HS-5 (cell line): ENCODE measurements around the gene RNASEH2C.
"Not testable (repeated sequence)": the region's sequence is repeated elsewhere in the genome, so short reads cannot be mapped to it uniquely, and the experiment has no call there.

Source experiments
- DNase-seq: peaks from one replicate; pipeline ENCODE4 v3.0.0-alpha.2; 2012; ENCODE audit warnings: low read depth

RNASEH2C gene

DNA sequence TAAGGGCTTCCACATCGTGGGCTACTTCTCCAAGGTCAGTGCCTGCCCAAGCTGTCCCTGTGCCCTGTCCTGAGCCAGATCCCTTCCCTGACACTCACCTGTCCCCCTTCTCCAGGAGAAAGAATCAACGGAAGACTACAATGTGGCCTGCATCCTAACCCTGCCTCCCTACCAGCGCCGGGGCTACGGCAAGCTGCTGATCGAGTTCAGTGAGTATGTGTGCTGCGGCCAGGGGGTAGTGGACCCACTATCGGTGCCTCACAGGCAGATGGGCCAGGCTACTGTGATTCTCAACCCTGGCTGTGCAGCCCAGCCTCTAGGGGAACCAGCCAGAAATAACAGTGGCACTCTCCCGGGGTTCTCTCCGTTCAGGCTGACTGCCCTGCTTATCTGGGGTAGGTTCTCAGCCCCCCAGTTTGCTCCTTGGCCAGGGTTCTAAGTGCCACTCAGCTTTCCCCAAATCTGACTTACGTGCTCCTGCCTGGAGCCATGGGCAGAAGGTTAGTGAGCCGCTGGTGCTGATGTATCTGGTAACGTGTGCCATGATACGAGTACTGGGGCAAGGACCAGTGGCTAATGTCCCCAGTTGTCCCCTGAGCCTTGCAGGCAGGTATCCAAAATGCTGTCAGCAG is 3.7 kb downstream of the RNASEH2C start:
- DNase-seq, result no peak

DNA sequence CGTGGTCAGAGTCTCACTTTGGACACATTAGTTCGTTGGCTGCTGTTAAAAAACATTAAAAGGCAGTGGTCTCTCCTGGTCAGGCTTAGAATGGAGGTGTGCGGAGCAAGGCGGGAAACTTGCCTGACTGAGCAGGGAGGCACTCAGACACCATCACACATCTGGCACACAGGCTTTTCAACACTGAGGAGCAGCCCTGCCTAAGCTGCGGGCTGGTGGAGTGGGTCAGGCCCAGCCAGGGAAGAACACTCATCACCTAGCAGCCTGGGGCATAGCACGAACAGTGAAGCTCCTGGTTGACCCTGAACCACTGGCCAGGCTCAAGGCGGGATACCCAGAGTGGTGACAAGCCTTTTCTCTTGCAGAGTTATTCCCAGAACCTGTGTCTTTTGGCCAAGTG is 4.3 kb downstream of the RNASEH2C start:
- DNase-seq, result no peak

DNA sequence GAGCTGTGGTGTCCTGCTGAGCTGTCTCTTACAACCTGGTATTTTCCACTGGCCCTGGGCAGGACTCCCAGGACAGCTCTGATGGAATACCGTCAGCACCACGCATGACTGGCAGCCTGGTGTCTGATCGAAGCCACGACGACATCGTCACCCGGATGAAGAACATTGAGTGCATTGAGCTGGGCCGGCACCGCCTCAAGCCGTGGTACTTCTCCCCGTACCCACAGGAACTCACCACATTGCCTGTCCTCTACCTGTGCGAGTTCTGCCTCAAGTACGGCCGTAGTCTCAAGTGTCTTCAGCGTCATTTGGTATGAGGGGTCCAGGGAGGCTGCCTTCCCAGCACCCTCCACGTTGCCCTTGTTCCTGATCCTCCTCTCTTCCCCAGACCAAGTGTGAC is 6.2 kb downstream of the RNASEH2C start:
- no peak for DNase-seq

DNA sequence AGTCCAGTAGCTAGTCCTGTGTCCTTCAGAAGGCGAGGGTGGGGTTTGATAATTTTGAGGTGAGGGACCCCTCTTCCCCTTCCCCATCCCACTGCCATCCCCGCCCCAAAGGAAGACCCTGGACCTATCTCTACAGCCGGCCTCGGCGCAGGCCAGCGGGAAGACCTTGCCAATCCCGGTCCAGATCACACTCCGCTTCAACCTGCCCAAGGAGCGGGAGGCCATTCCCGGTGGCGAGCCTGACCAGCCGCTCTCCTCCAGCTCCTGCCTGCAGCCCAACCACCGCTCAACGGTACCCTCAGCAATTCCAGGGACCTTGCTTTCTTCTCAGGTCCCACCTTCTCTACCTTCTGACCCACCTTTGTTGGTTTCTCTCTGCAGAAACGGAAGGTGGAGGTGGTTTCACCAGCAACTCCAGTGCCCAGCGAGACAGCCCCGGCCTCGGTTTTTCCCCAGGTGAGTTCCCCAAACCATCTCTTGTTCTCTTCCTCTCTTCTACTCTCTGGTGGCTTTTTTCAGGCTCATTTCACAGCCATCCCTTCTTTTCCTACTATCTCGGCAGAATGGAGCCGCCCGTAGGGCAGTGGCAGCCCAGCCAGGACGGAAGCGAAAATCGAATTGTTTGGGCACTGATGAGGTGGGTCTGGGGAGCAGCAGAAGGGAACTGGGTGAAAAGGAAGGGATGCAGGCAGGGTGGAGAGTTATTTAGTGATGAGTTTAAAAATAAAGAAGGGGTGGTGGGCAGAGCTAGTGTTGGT is 7.2 kb downstream of the RNASEH2C start:
- DNase-seq, result no peak

DNA sequence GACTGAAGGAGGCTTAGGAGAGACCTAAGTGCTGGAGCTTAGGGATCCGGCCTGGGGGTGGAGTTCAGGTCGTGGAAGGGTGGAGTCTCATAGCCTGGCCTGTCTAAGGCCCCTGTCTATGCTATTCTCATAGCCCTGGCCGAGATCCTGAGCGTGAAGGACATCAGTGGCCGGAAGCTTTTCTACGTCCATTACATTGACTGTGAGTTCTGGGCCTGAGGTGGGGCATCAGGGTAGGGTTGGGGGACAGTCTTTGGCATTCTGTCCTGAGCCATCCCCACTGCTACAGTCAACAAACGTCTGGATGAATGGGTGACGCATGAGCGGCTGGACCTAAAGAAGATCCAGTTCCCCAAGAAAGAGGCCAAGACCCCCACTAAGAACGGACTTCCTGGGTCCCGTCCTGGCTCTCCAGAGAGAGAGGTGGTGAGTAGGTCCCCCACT is 7.9 kb downstream of the RNASEH2C start:
- no peak for DNase-seq

DNA sequence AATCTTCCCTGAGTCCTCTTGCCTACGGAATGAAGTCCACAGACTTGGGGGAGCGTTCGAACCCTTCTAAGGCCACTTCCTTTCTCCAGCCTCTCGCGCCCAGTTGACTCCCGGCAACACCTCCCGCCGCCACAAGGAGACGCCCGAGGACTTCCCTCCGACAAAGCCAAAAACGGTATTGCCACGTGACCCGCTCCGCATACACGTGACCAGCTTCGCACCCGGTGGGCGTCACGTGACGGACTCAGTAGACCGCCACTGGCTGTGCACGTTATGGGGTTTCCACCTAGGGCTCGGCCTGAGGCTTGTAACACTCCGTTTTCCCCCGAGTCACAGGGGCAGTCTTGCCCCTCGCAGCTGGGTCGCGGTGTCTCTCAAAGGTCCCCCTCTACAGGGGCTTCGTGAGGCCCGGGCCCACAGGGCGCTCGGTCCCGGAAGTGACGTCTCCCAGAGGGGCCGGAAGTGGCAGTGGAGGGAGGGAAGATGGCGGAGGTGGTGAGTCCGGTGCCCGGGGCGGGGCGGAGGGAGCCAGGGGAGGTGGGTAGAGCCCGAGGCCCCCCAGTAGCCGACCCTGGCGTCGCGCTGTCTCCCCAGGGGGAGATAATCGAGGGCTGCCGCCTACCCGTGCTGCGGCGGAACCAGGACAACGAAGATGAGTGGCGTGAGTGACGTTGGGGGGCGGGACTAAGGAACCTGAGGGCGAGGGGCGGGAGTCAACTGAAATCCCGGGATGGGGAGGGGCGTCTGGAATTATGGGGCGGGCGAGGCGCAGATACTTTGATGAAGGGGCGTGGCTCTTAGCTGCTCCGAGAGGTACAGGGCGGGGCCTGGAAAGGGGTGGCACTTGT is 8.6 kb downstream of the RNASEH2C start, which contains the start of gene KAT5:
KAT5 (plus strand) TSS at position 468 of the 848 bp plus-strand sequence; CDS start at position 484, 16 bp downstream.
- peak; percentile 97 for DNase-seq

DNA sequence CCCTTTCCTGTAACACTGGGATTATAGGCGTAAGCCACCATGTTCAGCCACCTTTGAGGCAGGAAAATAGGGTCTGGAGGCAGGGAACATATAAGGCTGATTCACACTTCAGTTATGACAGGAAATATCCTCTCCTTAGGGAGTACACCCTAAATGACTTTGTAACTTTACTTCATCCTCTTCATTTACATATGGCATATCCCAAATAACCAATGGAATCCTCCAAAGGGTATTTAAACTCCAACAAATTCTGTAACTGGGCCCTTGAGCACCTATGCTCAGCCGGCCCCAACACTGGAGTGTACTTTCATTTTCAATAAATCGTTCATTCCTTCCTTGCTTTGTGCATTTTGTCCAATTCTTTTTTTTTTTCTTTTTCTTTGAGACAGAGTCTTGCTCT is 10.2 kb downstream of the RNASEH2C start:
- DNase-seq, result peak; percentile 45

DNA sequence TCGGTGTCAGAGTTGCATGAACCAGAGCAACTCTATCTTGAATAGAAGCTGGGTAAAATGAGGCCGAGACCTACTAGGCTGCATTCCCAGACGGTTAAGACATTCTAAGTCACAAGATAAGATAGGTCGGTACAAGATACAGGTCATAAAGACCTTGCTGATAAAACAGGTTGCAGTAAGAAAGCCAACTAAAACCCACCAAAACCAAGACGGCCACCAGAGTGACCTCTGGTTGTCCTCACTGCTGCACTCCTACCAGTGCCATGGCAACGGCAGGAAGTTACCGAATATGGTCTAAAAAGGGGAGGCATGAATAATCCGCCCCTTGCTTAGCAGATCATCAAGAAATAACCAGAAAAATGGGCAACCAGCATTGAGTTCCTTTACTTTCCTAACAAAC is 10.9 kb downstream of the RNASEH2C start:
- no peak for DNase-seq

DNA sequence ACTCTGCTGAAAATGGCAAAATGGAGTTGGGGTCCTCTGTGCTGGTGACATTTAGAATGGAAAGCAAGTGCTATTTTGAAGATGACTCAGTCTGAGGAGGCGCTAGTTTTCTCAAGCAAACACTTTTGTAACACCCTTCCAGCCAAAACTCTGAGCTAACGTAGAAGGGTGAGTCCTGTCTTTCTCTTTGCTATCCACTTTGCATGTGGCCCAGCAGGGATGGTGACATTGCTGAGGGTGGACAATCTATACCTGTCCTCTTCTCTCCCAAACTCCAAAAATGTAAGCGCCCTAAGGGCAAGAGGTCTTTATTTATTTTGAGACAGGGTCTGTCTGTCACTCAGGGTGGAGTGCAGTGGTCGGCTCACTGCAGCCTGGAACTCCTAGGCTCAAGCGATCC is 12.1 kb downstream of the RNASEH2C start:
- no peak for DNase-seq

DNA sequence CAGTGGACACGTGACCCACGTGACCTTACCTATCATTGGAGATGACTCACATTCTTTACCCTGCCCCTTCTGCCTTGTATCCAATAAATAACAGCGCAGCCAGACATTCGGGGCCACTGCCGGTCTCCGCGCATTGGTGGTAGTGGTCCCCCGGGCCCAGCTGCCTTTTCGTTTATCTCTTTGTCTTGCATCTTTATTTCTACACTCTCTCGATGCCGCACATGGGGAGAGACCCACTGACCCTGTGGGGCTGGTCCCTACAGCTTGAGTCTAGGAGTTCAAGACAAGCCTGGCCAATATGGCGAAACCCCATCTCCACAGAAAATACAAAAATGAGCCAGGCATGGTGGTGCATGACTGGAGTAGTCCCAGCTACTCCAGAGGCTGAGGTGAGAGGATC is 13.6 kb downstream of the RNASEH2C start:
- DNase-seq, result not testable (repeated sequence)

DNA sequence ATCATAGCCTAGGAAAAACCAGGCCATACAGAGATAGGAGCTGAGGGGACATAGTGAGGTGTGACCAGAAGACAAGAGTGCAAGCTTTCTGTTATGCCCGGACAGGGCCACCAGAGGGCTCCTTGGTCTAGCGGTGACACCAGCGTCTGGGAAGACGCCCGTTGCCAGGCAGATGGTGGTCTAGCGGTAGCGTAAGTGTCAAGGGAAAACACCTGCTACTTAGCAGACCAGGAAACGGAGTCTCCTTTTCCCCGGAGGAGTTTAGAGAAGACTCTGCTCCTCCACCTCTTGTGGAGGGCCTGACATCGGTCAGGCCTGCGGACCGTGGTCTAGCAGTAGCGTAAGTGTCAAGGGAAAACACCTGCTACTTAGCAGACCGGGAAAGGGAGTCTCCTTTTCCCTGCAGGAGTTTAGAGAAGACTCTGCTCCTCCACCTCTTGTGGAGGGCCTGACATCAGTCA is 14.3 kb downstream of the RNASEH2C start:
- not testable (repeated sequence) for DNase-seq

DNA sequence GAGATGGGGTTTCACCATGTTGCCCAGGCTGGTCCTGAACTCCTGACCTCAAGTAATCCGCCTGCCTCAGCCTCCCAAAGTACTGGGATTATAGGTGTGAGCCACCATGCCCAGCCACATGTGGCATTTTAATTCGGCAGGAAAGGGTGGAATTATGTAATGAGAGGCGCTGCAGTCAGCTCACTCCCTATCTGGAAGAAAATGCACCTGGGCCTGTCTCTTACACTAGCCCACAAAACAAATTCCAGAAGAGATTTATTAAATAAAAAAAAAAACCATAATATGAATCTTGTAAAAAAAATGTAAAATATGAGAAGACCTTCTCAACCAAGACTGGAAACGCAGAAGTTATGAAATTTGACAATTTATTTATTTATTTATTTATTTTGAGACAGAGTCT is 16.8 kb downstream of the RNASEH2C start:
- no peak for DNase-seq

DNA sequence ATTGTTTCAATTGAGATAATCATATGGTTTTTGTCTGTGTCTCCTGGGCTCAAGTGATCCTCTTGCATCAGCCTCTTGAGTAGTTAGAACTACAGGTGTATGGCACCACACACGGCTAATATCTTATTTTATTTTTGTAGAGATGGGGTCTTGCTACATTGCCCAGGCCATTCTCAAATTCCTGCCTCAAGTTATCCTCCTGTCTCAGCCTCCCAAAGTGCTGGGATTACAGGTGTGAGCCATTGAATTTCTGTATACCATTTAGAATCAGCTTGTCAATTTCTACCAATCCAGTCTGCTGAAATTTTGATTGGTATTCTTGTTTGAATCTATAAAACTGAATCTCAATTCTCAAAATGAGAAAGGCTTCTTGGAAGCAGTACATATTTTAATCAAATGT is 18.9 kb downstream of the RNASEH2C start:
- no peak for DNase-seq

DNA sequence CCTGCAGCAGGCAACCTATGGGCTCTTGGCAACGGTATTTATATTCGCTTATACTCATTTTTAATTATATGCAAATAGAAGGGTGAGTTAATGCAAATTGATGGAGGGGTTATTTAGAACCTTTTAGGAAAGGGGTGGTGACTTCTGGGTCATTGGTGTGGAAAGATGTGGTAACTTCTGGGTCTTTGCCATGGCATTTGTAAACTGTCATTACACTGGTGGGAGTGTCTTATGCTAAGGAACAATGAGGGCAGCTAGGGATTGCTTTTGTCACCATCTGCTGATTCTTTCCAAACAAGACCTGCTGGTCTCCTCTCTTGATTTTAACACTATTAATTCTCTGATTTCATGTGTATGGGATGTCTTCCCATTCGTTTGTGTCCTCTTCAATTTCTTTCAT is 20.2 kb downstream of the RNASEH2C start:
- no peak for DNase-seq

DNA sequence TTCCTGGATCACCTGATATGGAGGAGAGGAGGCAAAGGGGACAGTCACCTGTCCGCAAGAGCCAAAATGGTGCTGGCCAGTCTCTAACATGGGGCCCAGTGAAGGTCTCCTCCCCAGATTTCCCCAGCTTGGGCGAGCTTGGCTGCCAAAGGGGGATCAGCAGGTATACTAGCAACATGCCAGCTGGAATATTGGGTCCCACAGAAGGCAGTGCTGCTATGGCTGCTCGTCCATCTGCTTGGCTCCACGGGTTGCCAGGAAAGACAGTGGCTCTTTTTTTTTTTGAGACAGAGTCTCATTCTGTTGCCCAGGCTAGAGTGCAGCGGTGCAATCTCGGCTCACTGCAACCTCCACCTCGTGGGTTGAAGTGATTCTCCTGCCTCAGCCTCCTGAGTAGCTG is 21.3 kb downstream of the RNASEH2C start:
- no peak for DNase-seq

DNA sequence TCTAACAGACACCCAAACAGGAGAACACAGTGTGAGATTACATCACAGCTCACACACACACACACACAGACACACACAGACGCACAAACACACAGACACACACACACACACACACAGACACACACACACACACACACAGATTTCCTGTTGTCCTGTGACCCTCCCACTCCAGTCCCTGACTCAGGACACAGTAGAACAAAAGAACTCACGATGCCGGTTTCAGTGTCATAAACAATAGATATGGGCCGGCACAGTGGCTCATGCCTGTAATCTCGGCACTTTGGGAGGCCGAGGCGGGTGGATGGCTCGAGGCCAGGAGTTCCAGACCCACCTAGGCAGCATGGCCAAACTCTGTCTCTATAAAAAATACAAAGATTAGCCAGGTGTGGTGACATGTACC is 22.4 kb downstream of the RNASEH2C start:
- DNase-seq, result no peak

DNA sequence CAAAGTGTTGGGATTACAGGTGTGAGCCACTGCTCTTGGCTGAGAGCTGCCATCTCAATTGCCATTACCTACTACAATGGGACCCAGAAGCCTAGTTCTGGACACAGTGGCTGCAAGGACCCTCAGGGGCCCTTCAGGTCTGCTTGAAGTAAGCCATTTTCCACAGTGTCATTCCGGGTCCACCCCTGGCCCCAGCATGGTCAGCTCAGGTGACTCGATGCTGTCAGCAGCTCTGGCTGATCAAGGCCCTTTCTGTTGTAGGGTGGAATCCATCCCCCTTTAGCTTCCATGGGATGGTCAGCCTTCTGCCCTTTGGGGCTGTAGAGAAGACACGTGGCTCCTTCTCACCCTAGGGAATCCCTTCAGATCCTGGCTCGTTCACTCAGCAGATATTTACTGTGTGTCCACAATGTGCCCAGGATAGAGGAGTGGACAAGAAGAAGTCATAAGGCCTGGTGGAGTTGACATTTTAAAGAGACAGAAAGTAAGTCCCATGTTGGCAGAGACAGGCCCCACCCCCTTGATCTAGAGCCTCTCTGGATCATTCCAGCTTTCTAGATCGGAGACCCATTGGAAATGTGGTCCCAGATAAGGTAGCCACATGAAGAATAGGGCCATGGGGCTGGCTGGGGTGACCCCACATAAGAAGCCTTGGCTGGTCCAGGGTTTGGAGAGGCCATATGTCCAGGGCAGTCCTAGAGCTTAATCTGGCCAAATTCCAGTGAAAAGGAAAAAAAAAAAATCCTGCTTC is 23.6 kb downstream of the RNASEH2C start:
- DNase-seq, result no peak

DNA sequence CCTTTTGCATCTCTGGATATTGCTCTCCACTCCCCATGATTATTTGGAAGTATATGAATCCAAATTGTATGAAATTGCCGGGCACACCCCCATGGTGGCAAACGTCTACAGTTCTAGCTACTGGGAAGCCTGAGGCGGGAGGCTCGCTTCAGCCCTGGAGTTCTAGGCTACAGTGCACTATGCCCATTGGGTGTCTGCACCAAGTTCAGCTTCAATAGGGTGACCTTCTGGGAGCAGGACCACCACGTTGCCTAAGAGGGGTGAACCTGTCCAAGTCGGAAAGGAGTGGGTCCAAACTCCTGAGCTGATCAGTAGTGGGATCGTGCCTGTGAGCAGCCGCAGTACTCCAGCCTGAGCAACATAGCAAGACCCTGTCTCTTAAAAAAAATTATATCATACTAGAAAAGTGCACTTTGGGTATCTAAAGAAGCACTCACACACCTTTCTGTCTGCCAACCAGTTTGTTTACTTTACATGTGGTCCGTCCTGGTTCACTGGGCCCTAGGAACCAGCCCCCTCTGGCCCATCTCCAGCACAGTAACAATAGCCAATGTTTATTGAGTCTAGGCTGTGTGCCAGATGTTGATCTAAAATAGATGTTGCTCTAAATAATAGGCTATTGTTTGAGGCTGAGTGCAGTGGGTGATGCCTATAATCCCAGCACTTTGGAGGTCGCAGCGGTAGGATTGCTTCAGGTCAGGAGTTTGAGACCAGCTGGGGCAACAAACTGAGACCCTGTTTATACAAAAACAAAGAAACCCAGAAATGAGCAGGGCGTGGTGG is 24.9 kb downstream of the RNASEH2C start:
- DNase-seq, result no peak

DNA sequence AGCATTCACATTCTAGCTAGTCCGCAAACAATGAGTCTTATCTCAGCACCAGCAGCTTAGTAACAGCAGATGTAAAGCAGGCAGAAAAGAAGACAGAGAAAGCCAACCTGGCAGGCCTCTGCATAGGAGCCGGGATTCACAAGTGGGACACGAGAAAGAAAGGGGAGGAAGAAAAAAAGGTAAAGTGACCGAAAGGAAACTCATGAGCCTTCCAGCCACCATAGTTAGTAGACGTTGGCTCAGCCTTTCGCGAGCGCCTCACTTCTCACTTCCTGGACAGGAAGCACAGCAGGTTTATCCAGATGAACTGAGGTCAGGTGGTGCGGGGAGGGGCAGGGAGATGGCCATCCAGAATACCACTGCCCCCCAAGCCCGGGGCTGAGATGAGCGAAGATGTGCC is 28.2 kb downstream of the RNASEH2C start:
- DNase-seq, result no peak

DNA sequence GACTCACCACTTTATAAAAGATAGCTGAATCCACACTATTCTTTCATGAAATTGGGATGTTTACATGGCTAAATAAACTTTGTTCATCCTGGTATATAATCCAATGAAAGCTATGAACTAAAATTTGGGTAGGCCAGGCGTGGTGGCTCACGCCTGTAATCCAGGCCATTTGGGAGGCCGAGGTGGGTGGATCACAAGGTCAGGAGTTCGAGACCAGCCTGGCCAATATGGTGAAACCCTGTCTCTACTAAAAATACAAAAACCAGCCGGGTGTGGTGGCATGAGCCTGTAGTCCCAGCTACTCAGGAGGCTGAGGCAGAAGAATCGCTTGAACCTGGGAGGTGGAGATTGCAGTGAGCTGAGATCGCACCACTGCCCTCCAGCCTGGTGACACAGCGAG is 28.8 kb downstream of the RNASEH2C start:
- not testable (repeated sequence) for DNase-seq

DNA sequence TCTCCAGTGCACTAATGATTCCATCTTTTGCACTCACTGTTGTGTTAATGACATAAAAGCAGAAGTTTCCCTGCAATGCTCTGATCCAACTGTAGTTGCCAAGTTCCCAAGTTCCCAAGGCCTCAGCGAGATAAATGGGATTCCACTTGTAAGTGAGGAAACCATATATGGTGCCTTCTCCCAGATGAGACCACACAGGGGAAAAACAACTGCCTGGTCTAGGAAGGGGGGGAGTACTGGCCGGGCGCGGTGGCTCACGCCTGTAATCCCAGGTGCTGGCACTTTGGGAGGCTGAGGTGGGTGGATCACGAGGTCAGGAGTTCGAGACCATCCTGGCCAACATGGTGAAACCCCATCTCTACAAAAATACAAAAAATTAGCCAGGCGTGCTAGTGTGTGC is 34.6 kb downstream of the RNASEH2C start:
- DNase-seq, result no peak
